Progenitor cell of endocrine pancreas (in vitro differentiated cells): ENCODE data around the gene EPB41L4B. TPM values are rescaled to one million over a fixed set of nuclear protein-coding genes. Genes with fewer than 3 reads are reported as not detected.

Experiments
- DNase-seq: peaks from one replicate; pipeline ENCODE4 v3.0.0; 2021; ENCODE audit warnings: low spot score; ENCODE audit not compliant: unreplicated experiment
- H3K27ac Mint-ChIP-seq: 2 replicates; pipeline ENCODE4 v1.8.0; 2021; ENCODE audit warnings: mild to moderate bottlenecking, moderate library complexity, mixed read lengths
- H3K27me3 Mint-ChIP-seq: 2 replicates; pipeline ENCODE4 v1.8.0; 2021; ENCODE audit warnings: mixed read lengths
- H3K36me3 Mint-ChIP-seq: 2 replicates; pipeline ENCODE4 v1.8.0; 2022; ENCODE audit warnings: mixed read lengths; ENCODE audit not compliant: insufficient read depth
- H3K4me1 Mint-ChIP-seq: 2 replicates; pipeline ENCODE4 v1.8.0; 2021; ENCODE audit warnings: low read depth, mixed read lengths
- H3K4me3 Mint-ChIP-seq: 2 replicates; pipeline ENCODE4 v1.8.0; 2021; ENCODE audit warnings: low read depth, mild to moderate bottlenecking, moderate library complexity, mixed read lengths
- H3K9me3 Mint-ChIP-seq: 2 replicates; pipeline ENCODE4 v1.8.0; 2021; ENCODE audit warnings: low read depth, mixed read lengths
- total RNA-seq: library from RNA; stranded (reverse); gene quantifications from 2 replicates; pipeline ENCODE4 v1.2.1, GENCODE V29; 2021
- TF ChIP-seq, protein P1 (sequence below): fragments of 200-600 bp; sonication (generic); IDR thresholded peaks from one replicate; pipeline ENCODE4 v1.5.0; 2021; ENCODE audit warnings: antibody characterized with exemption, mild to moderate bottlenecking; ENCODE audit not compliant: unreplicated experiment

The EPB41L4B gene
- total RNA-seq, 1 donor from 2014 or later = 7.7 TPM

DNA sequence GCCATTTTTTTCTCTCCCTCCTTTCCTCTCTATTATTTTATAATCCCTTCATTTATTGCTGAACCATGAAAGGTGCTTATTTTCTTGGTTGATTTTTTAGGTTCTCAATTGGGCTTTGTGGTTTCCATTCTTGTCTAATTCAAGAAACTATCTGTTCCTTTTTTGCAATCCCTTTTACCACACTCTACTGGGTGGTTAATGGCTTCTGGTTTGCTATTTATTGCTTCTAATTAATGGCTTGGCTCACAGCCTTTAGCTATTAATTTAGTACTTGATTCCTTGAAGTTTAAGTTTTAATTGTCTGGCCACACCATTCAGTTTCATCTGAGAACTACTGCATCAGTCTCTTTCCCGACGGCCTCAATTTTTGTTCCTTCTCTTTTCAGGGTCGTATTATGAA lies 159.4 kb downstream of the EPB41L4B start:
- TF ChIP-seq, protein P1, sequence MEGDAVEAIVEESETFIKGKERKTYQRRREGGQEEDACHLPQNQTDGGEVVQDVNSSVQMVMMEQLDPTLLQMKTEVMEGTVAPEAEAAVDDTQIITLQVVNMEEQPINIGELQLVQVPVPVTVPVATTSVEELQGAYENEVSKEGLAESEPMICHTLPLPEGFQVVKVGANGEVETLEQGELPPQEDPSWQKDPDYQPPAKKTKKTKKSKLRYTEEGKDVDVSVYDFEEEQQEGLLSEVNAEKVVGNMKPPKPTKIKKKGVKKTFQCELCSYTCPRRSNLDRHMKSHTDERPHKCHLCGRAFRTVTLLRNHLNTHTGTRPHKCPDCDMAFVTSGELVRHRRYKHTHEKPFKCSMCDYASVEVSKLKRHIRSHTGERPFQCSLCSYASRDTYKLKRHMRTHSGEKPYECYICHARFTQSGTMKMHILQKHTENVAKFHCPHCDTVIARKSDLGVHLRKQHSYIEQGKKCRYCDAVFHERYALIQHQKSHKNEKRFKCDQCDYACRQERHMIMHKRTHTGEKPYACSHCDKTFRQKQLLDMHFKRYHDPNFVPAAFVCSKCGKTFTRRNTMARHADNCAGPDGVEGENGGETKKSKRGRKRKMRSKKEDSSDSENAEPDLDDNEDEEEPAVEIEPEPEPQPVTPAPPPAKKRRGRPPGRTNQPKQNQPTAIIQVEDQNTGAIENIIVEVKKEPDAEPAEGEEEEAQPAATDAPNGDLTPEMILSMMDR = no peak
- DNase-seq = no peak
- H3K4me3 Mint-ChIP-seq = no peak overlapping the region
- peaks cover 31% of the 10 kb centered on the region for H3K27me3 Mint-ChIP-seq
- no peaks in the 10 kb centered on the region for H3K4me1 Mint-ChIP-seq
- H3K27ac Mint-ChIP-seq = no peak overlapping the region
- H3K36me3 Mint-ChIP-seq = peaks cover 1% of the 10 kb centered on the region
- H3K9me3 Mint-ChIP-seq = no peaks in the 10 kb centered on the region

DNA sequence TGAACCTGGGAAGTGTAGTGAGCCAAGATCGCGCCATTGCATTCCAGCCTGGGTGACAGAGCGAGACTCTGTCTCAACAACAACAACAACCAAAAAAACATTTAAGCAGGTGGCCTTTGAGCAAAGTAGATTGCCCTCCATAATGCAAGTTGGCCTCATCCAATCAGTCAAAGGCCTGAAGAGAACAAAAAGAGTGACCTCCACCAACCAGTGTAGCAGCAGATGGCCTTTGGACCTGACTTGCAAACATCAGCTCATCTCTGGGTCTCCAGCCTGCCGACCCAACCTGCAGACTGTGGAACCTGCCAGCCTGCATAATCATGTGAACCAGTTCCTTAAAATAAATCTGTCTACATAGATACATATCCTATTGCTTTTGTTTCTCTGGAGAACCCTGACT lies 161.3 kb downstream of the EPB41L4B start:
- TF ChIP-seq, protein P1 = no peak
- no peak for DNase-seq
- Mint-ChIP-seq H3K27me3 (peaks cover 13% of the 10 kb centered on the region), H3K4me3 (no peak overlapping the region), H3K9me3 (no peaks in the 10 kb centered on the region), H3K4me1 (no peaks in the 10 kb centered on the region), H3K36me3 (peaks cover 1% of the 10 kb centered on the region), H3K27ac (no peak overlapping the region)

DNA sequence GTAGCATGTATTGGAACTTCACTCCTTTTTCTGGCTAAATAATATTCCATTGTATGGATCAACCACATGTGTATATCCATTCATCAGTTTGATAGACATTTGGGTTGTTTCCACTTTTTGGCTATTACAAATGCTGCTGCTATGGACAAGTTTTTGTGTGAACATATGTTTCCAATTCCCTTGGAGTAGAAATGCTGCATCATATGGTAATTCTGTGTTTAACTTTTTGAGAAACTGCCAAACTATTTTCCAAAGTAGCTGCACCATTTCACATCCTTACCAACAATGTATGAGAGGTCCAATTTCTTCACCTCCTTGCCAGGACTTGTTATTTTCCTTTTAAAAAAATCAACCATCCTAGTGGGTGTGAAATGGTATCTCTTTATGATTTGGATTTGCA lies 162.2 kb downstream of the EPB41L4B start:
- Mint-ChIP-seq H3K9me3 (peaks cover 2% of the 10 kb centered on the region), H3K27ac (no peak overlapping the region), H3K36me3 (peaks cover 2% of the 10 kb centered on the region), H3K27me3 (peaks cover 8% of the 10 kb centered on the region), H3K4me3 (no peak overlapping the region), H3K4me1 (no peaks in the 10 kb centered on the region)
- DNase-seq = no peak
- TF ChIP-seq, protein P1 = no peak

DNA sequence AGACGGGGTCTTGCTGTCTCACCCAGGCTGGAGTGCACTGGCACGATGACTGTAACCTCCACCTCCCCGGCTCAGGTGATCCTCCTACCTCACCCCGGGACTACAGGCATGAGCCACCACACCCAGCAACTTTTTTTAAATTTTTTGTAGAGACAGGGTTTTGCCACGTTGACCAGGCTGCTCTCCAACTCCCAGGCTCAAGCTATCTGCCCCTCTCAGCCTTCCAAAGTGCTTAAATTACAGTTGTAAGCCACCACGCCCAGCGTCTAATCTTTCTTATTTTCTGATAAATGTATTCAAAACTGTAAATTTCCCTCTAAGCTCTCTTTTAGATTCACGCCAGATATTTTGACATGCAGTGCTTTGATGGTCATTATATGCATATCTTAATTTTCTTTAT lies 164.2 kb downstream of the EPB41L4B start:
- H3K36me3 Mint-ChIP-seq = peaks cover 2% of the 10 kb centered on the region
- H3K4me1 Mint-ChIP-seq = no peaks in the 10 kb centered on the region
- H3K9me3 Mint-ChIP-seq = peaks cover 8% of the 10 kb centered on the region
- H3K27me3 Mint-ChIP-seq = peaks cover 4% of the 10 kb centered on the region
- no peak overlapping the region for H3K27ac Mint-ChIP-seq
- H3K4me3 Mint-ChIP-seq = no peak overlapping the region
- TF ChIP-seq, protein P1 = no peak
- DNase-seq = no peak

DNA sequence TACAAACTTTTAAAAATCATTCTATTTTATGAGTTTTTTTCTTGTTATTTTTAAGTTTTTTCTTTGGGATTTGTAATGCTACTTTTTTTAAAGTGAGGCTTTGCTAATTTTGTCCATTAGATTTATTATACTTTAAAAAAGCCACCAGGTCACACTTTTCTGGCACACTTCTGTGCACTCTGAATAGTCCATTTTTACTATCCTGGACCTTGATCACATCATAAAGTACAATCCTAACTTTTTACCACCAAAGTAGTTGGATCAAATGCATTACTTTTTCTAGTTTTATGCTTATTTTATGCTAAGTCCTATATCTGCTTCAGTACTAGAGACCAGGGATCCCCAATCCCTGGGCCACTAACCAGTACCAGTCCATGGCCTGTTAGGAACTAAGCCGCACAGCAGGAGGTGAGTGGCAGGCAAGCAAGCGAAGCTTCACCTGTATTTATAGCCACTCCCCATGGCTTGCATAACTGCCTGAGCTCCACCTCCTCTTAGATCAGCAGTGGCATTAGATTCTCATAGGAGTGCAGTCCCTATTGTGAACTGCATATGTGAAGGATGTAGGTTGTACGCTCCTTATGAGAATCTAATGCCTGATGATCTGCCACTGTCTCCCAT lies 169.8 kb downstream of the EPB41L4B start:
- H3K4me3 Mint-ChIP-seq = no peak overlapping the region

More for the DNA sequence above, 169.8 kb downstream of the EPB41L4B start:
- no peaks in the 10 kb centered on the region for H3K4me1 Mint-ChIP-seq
- no peak overlapping the region for H3K27ac Mint-ChIP-seq
- H3K27me3 Mint-ChIP-seq = no peaks in the 10 kb centered on the region
- H3K9me3 Mint-ChIP-seq = peaks cover 9% of the 10 kb centered on the region
- TF ChIP-seq, protein P1 = no peak
- no peak for DNase-seq
- H3K36me3 Mint-ChIP-seq = peaks cover 2% of the 10 kb centered on the region
